Astrocyte (in vitro differentiated cells and primary cell): ENCODE measurements around the gene CDC42BPG. TPM values are rescaled to one million over a fixed set of nuclear protein-coding genes. Genes with fewer than 3 reads are reported as not detected.

Experiments
- DNase-seq: peaks from one replicate; pipeline ENCODE4 v3.0.0-alpha.2; 2010; ENCODE audit warnings: low read depth
- FAIRE-seq: peaks from 2 replicates; lab custom pipeline; 2011; peaks lifted over from hg19 to GRCh38; lab: Jason Lieb, UNC
- H2AFZ ChIP-seq: 2 replicates; pipeline ENCODE4 v1.6.0; 2012; ENCODE audit warnings: low read depth, low read length, inconsistent platforms
- H3K27ac ChIP-seq: 2 replicates; pipeline ENCODE4 v1.5.1; 2011; ENCODE audit warnings: low read depth, low read length, inconsistent platforms
- H3K27me3 ChIP-seq: 2 replicates; pipeline ENCODE4 v1.6.0; 2011; ENCODE audit warnings: low read length, inconsistent platforms; ENCODE audit not compliant: insufficient read depth
- H3K36me3 ChIP-seq: 2 replicates; pipeline ENCODE4 v1.5.1; 2011; ENCODE audit warnings: low read length, inconsistent platforms; ENCODE audit not compliant: insufficient read depth
- H3K4me1 ChIP-seq: 2 replicates; pipeline ENCODE4 v1.5.1; 2011; ENCODE audit warnings: low read length, inconsistent platforms; ENCODE audit not compliant: insufficient read depth
- H3K4me2 ChIP-seq: 2 replicates; pipeline ENCODE4 v1.6.0; 2012; ENCODE audit warnings: low read length, inconsistent platforms
- H3K4me3 ChIP-seq: 2 replicates; pipeline ENCODE4 v1.5.1; 2011; ENCODE audit warnings: low read depth, mild to moderate bottlenecking, low read length, inconsistent platforms; ENCODE audit not compliant: insufficient read depth
- H3K79me2 ChIP-seq: 2 replicates; pipeline ENCODE4 v1.6.0; 2012; ENCODE audit warnings: mild to moderate bottlenecking, low read length, inconsistent platforms; ENCODE audit not compliant: insufficient read depth
- H3K9ac ChIP-seq: 2 replicates; pipeline ENCODE4 v1.6.0; 2012; ENCODE audit warnings: mild to moderate bottlenecking, low read length, inconsistent platforms
- H3K9me3 ChIP-seq: 2 replicates; pipeline ENCODE4 v1.5.1; 2012; ENCODE audit warnings: low read depth, mild to moderate bottlenecking, low read length, inconsistent platforms; ENCODE audit not compliant: insufficient read depth
- H4K20me1 ChIP-seq: 2 replicates; pipeline ENCODE4 v1.6.0; 2012; ENCODE audit warnings: low read length, inconsistent platforms; ENCODE audit not compliant: insufficient read depth
- H3K27ac Mint-ChIP-seq: one replicate; pipeline ENCODE4 v1.8.0; 2021; ENCODE audit warnings: mild to moderate bottlenecking, mixed read lengths; ENCODE audit not compliant: unreplicated experiment
- H3K27me3 Mint-ChIP-seq: one replicate; pipeline ENCODE4 v1.8.0; 2021; ENCODE audit warnings: low read depth, mixed read lengths; ENCODE audit not compliant: unreplicated experiment
- H3K36me3 Mint-ChIP-seq: one replicate; pipeline ENCODE4 v1.8.0; 2021; ENCODE audit warnings: low read depth, mixed read lengths; ENCODE audit not compliant: unreplicated experiment
- H3K4me1 Mint-ChIP-seq: one replicate; pipeline ENCODE4 v1.8.0; 2021; ENCODE audit warnings: low read depth, mixed read lengths; ENCODE audit not compliant: unreplicated experiment
- H3K4me3 Mint-ChIP-seq: one replicate; pipeline ENCODE4 v1.8.0; 2021; ENCODE audit warnings: mild to moderate bottlenecking, moderate library complexity, mixed read lengths; ENCODE audit not compliant: unreplicated experiment
- H3K9me3 Mint-ChIP-seq: one replicate; pipeline ENCODE4 v1.8.0; 2021; ENCODE audit warnings: mild to moderate bottlenecking, mixed read lengths; ENCODE audit not compliant: unreplicated experiment
- EZH2 ChIP-seq: IDR thresholded peaks from 2 replicates; pipeline ENCODE4 v1.6.1; 2012; ENCODE audit warnings: mild to moderate bottlenecking, low read length, inconsistent platforms; ENCODE audit not compliant: insufficient read depth
- total RNA-seq: library from RNA; stranded (reverse); gene quantifications from 2 replicates; pipeline ENCODE4 v1.2.1, GENCODE V29; 2021
- TF ChIP-seq, protein P1 (sequence below): IDR thresholded peaks from 2 replicates; pipeline ENCODE4 v1.5.1; 2011; ENCODE audit warnings: low read depth, mild to moderate bottlenecking, inconsistent platforms, low read length, moderate library complexity; ENCODE audit not compliant: insufficient read depth

Gene CDC42BPG
- total RNA-seq, 1 donor from 2014 or later = 4.6 TPM

DNA sequence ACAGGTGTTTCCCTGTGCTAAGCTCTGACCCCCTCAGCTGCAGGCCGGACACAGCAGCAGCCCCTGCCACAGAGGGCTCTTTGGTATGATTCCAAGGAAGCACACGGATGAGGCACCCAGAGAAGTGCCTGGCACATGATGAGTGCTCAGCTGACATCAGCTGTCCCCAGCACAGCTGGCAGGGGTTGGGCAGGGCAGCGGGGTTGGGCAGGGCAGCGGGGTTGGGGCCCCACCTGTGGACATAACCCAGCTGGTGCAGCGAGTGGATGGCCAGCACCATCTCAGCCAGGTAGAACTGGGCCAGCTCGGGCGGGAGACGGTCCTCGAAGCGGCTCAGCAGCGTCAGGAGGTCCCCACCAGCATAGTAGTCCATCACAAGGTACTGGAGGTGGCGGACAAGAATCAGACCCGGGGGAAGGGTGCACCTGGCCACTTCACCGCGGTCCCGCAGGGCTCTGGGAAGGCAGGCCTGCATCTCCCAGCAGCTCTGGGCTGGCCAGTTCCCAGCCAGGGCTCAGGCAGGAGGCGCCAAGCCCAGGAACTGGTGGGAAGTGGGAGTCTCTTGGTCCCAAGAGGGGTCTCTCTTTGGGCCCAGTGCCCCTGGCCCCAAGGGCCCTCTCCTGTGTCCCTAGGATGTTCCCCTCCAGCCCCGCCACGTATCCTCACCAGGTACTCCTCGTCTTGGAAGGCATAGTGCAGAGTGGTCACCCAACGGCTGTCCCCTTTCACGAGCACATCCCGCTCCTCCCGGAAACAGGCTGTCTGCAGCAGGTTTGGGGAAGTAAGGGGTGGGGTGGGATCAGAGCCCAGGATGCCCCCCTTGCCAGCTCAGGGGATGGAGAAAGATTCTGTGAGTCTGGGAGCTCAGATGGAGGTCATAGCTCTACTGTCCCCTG lies 4.3 kb downstream of the CDC42BPG start:
- Mint-ChIP-seq H3K27ac (no peak overlapping the region), H3K4me3 (no peak overlapping the region), H3K27me3 (peaks cover 2% of the 10 kb centered on the region), H3K4me1 (peaks cover 5% of the 10 kb centered on the region), H3K9me3 (no peaks in the 10 kb centered on the region), H3K36me3 (no peaks in the 10 kb centered on the region)
- H4K20me1 ChIP-seq = no peaks in the 10 kb centered on the region
- no peaks in the 10 kb centered on the region for H3K9me3 ChIP-seq
- DNase-seq (no peak), FAIRE-seq (no peak)
- no peak overlapping the region for H3K4me3 ChIP-seq
- TF ChIP-seq, protein P1, sequence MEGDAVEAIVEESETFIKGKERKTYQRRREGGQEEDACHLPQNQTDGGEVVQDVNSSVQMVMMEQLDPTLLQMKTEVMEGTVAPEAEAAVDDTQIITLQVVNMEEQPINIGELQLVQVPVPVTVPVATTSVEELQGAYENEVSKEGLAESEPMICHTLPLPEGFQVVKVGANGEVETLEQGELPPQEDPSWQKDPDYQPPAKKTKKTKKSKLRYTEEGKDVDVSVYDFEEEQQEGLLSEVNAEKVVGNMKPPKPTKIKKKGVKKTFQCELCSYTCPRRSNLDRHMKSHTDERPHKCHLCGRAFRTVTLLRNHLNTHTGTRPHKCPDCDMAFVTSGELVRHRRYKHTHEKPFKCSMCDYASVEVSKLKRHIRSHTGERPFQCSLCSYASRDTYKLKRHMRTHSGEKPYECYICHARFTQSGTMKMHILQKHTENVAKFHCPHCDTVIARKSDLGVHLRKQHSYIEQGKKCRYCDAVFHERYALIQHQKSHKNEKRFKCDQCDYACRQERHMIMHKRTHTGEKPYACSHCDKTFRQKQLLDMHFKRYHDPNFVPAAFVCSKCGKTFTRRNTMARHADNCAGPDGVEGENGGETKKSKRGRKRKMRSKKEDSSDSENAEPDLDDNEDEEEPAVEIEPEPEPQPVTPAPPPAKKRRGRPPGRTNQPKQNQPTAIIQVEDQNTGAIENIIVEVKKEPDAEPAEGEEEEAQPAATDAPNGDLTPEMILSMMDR = no peak
- TF ChIP-seq EZH2 = no peak
- no peak overlapping the region for H3K4me2 ChIP-seq
- no peak overlapping the region for H3K9ac ChIP-seq
- no peaks in the 10 kb centered on the region for H3K27me3 ChIP-seq
- no peaks in the 10 kb centered on the region for H3K36me3 ChIP-seq
- no peak overlapping the region for H3K27ac ChIP-seq
- H3K4me1 ChIP-seq = peaks cover 10% of the 10 kb centered on the region
- no peaks in the 10 kb centered on the region for H3K79me2 ChIP-seq
- no peak overlapping the region for H2AFZ ChIP-seq

DNA sequence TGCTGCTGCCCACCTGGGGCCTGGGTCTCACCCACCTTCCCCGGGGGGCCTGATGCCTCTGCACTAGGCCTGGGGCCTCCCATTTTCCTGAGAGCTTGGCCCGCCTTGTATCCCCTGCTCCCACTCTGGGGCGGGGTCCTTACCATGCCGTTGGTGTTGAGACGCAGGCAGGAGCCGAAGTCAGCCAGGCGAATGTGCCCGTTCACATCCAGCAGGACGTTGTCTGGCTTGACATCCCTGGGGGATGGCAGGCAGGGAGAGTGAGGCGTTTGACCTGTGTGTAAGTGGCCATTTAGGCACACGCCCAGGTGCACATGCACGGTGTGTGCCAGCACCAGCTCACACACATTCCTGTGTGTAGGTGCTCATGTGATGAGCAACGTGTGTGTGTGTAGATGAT lies 5.1 kb downstream of the CDC42BPG start:
- Histone ChIP-seq H3K79me2 (no peaks in the 10 kb centered on the region), H4K20me1 (no peaks in the 10 kb centered on the region), H2AFZ (no peak overlapping the region), H3K4me2 (no peak overlapping the region), H3K27me3 (no peaks in the 10 kb centered on the region), H3K4me1 (peaks cover 12% of the 10 kb centered on the region), H3K36me3 (no peaks in the 10 kb centered on the region), H3K27ac (no peak overlapping the region), H3K9me3 (no peaks in the 10 kb centered on the region), H3K4me3 (no peak overlapping the region), H3K9ac (no peak overlapping the region)
- Mint-ChIP-seq H3K27ac (peak overlapping the region; percentile 48), H3K36me3 (no peaks in the 10 kb centered on the region), H3K27me3 (peaks cover 2% of the 10 kb centered on the region), H3K4me1 (peaks cover 5% of the 10 kb centered on the region), H3K9me3 (no peaks in the 10 kb centered on the region), H3K4me3 (no peak overlapping the region)
- FAIRE-seq = no peak
- DNase-seq = no peak
- TF ChIP-seq EZH2 = no peak
- TF ChIP-seq, protein P1 = no peak
